GM12878 (cell line): ENCODE measurements around the gene PEX26. TPM values are rescaled to one million over a fixed set of nuclear protein-coding genes. Genes with fewer than 3 reads are reported as not detected.
"Not testable (repeated sequence)": the region's sequence is repeated elsewhere in the genome, so short reads cannot be mapped to it uniquely, and the experiment has no call there.

Experiments used
- ATAC-seq: fragments of 200-7000 bp; cut with Tn5 transposase; 3 replicates; pipeline ENCODE4 v1.9.1; 2020; ENCODE audit warnings: mild to moderate bottlenecking, moderate library complexity
- BruUV-seq: library from RNA; stranded (reverse); fragments of 400-500 nt; replicated peaks from 2 replicates; lab custom pipeline; 2021; lab: Mats Ljungman, UMichigan
- CTCF ChIA-PET: fragments of 300-600 bp; sonication (Branson Sonifier 250); formaldehyde crosslinking; extraction: SDS; loops from one replicate; lab custom pipeline; 2021; ENCODE audit warnings: inconsistent platforms; lab: Yijun Ruan, JAX
- POLR2A ChIA-PET: fragments of 350-600 bp; formaldehyde crosslinking; extraction: SDS; loops from one replicate; lab custom pipeline; 2021; ENCODE audit warnings: inconsistent platforms; lab: Charles Lee
- RAD21 ChIA-PET: fragments of 300-600 bp; sonication (Branson Sonifier 250); formaldehyde crosslinking; loops from one replicate; lab custom pipeline; 2023; ENCODE audit warnings: antibody characterized with exemption; ENCODE audit not compliant: unreplicated experiment; lab: Charles Lee
- SMC1A ChIA-PET: fragments of 300-600 bp; sonication (Branson Sonifier 250); formaldehyde crosslinking; loops from one replicate; lab custom pipeline; 2023; ENCODE audit not compliant: unreplicated experiment, uncharacterized antibody; lab: Charles Lee
- DNase-seq: peaks from one replicate; pipeline ENCODE4 v3.0.0-alpha.2; 2011; ENCODE audit warnings: low read depth, low spot score
- FAIRE-seq: peaks from 3 replicates; lab custom pipeline; 2011; peaks lifted over from hg19 to GRCh38; lab: Jason Lieb, UNC
- H2AFZ ChIP-seq: 2 replicates; pipeline ENCODE4 v1.6.0; 2011; ENCODE audit warnings: low read depth, low read length, control low read depth; ENCODE audit not compliant: control insufficient read depth
- H3K27ac ChIP-seq: 2 replicates; pipeline ENCODE4 v1.5.1; 2011; ENCODE audit warnings: control low read depth; ENCODE audit not compliant: control insufficient read depth, insufficient read depth
- H3K27me3 ChIP-seq, 2 experiments: replicated peaks in 1 of 2; 2 replicates each; pipeline versions ENCODE4 v1.6.0 to v1.6.1; 2011; ENCODE audit warnings: low read length in 1 of 2; ENCODE audit not compliant: control insufficient read depth in 2 of 2, insufficient read depth in 2 of 2
- H3K36me3 ChIP-seq, 2 experiments: 2 replicates each; pipeline ENCODE4 v1.5.1; 2011; ENCODE audit warnings: low read length in 1 of 2; ENCODE audit not compliant: control insufficient read depth in 2 of 2, insufficient read depth in 2 of 2
- H3K4me1 ChIP-seq: 2 replicates; pipeline ENCODE4 v1.6.1; 2011; ENCODE audit warnings: mild to moderate bottlenecking, low read length, moderate library complexity, mixed read lengths; ENCODE audit not compliant: control insufficient read depth, insufficient read depth
- H3K4me2 ChIP-seq: 2 replicates; pipeline ENCODE4 v1.6.0; 2011; ENCODE audit warnings: control low read depth; ENCODE audit not compliant: control insufficient read depth, insufficient read depth
- H3K4me3 ChIP-seq: fragments of 200-600 bp; sonication (generic); 2 replicates; pipeline ENCODE4 v1.5.1; 2016
- H3K79me2 ChIP-seq: 2 replicates; pipeline ENCODE4 v1.6.0; 2011; ENCODE audit warnings: low read length; ENCODE audit not compliant: control insufficient read depth, insufficient read depth
- H3K9ac ChIP-seq: 2 replicates; pipeline ENCODE4 v1.8.0; 2011; ENCODE audit warnings: low read length, control low read depth, mixed read lengths; ENCODE audit not compliant: control insufficient read depth, insufficient read depth
- H3K9me3 ChIP-seq: replicated peaks from 3 replicates; pipeline ENCODE4 v1.5.1; 2011; ENCODE audit warnings: mild to moderate bottlenecking, low read length; ENCODE audit not compliant: control insufficient read depth, insufficient read depth
- H4K20me1 ChIP-seq: 2 replicates; pipeline ENCODE4 v1.6.0; 2011; ENCODE audit not compliant: control insufficient read depth, insufficient read depth
- CHD4 ChIP-seq: fragments of 200-600 bp; sonication (generic); IDR thresholded peaks from 2 replicates; pipeline ENCODE4 v1.6.1; 2016; ENCODE audit warnings: mild to moderate bottlenecking
- TCF12 ChIP-seq: IDR thresholded peaks from 2 replicates; pipeline ENCODE4 v1.6.1; 2011; ENCODE audit warnings: low read depth, mild to moderate bottlenecking, low read length
- WGBS: methylation state at CpG from one replicate; pipeline ENCODE4 v1.1.6; 2016; ENCODE audit warnings: low lambda C conversion rate; ENCODE audit not compliant: insufficient replicate concordance, insufficient coverage; ENCODE audit errors: missing lambda C conversion rate; 5-methylcytosine and 5-hydroxymethylcytosine counted together
- in situ Hi-C: fragments of 300-500 bp; cut with MboI; formaldehyde crosslinking; loops from 9 replicates; pipeline ENCODE4 v1.14.3; 2018; ENCODE audit warnings: mixed read lengths
- intact Hi-C: fragments of 100-400 bp; cut with micrococcal nuclease; formaldehyde crosslinking; loops from one replicate; pipeline ENCODE4 v1.14.2; 2022; ENCODE audit not compliant: unreplicated experiment
- polyA plus RNA-seq, 11 experiments: library from polyadenylated mRNA; depleted of rRNA in 4 of 11; unstranded in 6 of 11; stranded (reverse) in 5 of 11; fragments of >200 nt; fragmentation: Nextera tagmentation in 4 of 11; fragmentation: Illumina TruSeq in 1 of 11; extraction: Ambion mirVana in 4 of 11; extraction: Trizol in 1 of 11; gene quantifications; 1 replicate in 1 of 11; 2 replicates in 10 of 11; pipeline versions ENCODE4 v1.2.1 to v1.2.3, GENCODE V29; 2011 to 2016; ENCODE audit warnings: inconsistent platforms in 2 of 11, missing spikeins in 2 of 11, low read depth in 1 of 11
- total RNA-seq, 4 experiments: library from RNA; depleted of rRNA in 3 of 4; stranded (reverse); fragments of >200 nt in 3 of 4; fragmentation: Illumina TruSeq in 1 of 4; extraction: Trizol in 1 of 4; gene quantifications; 2 replicates each; pipeline versions ENCODE4 v1.2.1 to v1.2.3, GENCODE V29; 2013 to 2021
- TF ChIP-seq, protein P1 (sequence below): fragments of 450-650 bp; IDR thresholded peaks from 2 replicates; pipeline ENCODE4 v1.6.1; 2017; ENCODE audit warnings: mild to moderate bottlenecking, moderate library complexity

Gene PEX26
- total and polyA plus RNA-seq, 10 of the 15 experiments (the other 5 are each of a cell fraction or from before 2014, with no cell fraction given) = 0.79 to 50.8 (median 22.4) TPM

GRCh38 chr22:18071307-18071967 lies 6.4 kb upstream of the PEX26 start:
- H3K27ac ChIP-seq = 0 out of 2 replicates have a peak overlapping the region, but pooled peaks have one; percentile 10
- CTCF ChIA-PET = interaction anchor here (0.6 to 7.4 kb wide), 14 partner anchors 9 to 314 kb away, joined by 3 to 80 read pairs (median 4); partner anchors contain the start of gene MICAL3
- in situ Hi-C loops, H3K9me3 ChIP-seq, H3K9ac ChIP-seq, ATAC-seq, DNase-seq, BruUV-seq, H3K27me3 ChIP-seq, intact Hi-C loops, H4K20me1 ChIP-seq, FAIRE-seq, H3K79me2 ChIP-seq, H3K4me3 ChIP-seq, H2AFZ ChIP-seq, H3K36me3 ChIP-seq: not testable (repeated sequence)
- POLR2A ChIA-PET = interaction anchor here (0.5 to 1.6 kb wide), 2 partner anchors 15 to 79 kb away, joined by 3 to 5 read pairs; partner anchors contain the start of gene USP18
- peak overlapping the region; percentile 38; the same call in 1 of the 2 replicates for H3K4me2 ChIP-seq
- SMC1A ChIA-PET = interaction anchor here (0.8 to 10.0 kb wide), 11 partner anchors 8 to 329 kb away, joined by 3 to 98 read pairs (median 8); partner anchors contain the start of gene MICAL3
- WGBS = 43% methylated on average over 7 of the region's 7 CpGs
- RAD21 ChIA-PET = interaction anchor here (0.8 to 2.1 kb wide), 7 partner anchors 10 to 241 kb away, joined by 3 to 13 read pairs (median 4); partner anchors contain the start of gene USP18
- peak; percentile 25; the same call in 1 of the 2 replicates for TF ChIP-seq TCF12
- peaks cover 20% of the 10 kb centered on the region for H3K4me1 ChIP-seq

- Histone ChIP-seq H2AFZ (no peak overlapping the region), H3K79me2 (peaks cover 6% of the 10 kb centered on the region), H3K4me2 (peak overlapping the region; percentile 38; the same call in 1 of the 2 replicates), H4K20me1 (no peaks in the 10 kb centered on the region), H3K4me3 (no peak overlapping the region), H3K9ac (no peak overlapping the region), H3K36me3 (no peaks in the 10 kb centered on the region), H3K4me1 (peaks cover 14% of the 10 kb centered on the region), H3K9me3 (no peaks in the 10 kb centered on the region), H3K27me3 (no peaks in the 10 kb centered on the region), H3K27ac (no peak overlapping the region)
- peak; percentile 28 for ATAC-seq
- DNase-seq = no peak
- SMC1A ChIA-PET = interaction anchor here (0.8 to 10.0 kb wide), 12 partner anchors 9 to 329 kb away, joined by 3 to 98 read pairs (median 6); partner anchors contain the start of gene MICAL3
- no peak for FAIRE-seq
- no peak for TF ChIP-seq CHD4
- TF ChIP-seq, protein P1, sequence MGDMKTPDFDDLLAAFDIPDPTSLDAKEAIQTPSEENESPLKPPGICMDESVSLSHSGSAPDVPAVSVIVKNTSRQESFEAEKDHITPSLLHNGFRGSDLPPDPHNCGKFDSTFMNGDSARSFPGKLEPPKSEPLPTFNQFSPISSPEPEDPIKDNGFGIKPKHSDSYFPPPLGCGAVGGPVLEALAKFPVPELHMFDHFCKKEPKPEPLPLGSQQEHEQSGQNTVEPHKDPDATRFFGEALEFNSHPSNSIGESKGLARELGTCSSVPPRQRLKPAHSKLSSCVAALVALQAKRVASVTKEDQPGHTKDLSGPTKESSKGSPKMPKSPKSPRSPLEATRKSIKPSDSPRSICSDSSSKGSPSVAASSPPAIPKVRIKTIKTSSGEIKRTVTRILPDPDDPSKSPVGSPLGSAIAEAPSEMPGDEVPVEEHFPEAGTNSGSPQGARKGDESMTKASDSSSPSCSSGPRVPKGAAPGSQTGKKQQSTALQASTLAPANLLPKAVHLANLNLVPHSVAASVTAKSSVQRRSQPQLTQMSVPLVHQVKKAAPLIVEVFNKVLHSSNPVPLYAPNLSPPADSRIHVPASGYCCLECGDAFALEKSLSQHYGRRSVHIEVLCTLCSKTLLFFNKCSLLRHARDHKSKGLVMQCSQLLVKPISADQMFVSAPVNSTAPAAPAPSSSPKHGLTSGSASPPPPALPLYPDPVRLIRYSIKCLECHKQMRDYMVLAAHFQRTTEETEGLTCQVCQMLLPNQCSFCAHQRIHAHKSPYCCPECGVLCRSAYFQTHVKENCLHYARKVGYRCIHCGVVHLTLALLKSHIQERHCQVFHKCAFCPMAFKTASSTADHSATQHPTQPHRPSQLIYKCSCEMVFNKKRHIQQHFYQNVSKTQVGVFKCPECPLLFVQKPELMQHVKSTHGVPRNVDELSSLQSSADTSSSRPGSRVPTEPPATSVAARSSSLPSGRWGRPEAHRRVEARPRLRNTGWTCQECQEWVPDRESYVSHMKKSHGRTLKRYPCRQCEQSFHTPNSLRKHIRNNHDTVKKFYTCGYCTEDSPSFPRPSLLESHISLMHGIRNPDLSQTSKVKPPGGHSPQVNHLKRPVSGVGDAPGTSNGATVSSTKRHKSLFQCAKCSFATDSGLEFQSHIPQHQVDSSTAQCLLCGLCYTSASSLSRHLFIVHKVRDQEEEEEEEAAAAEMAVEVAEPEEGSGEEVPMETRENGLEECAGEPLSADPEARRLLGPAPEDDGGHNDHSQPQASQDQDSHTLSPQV = no peak
- BruUV-seq = no TSS peak
- WGBS = 5% methylated on average over 1 of the region's 1 CpG
- intact Hi-C loops = no loop called here
- POLR2A ChIA-PET = interaction anchor here (0.5 to 1.6 kb wide), 2 partner anchors 16 to 78 kb away, joined by 3 to 5 read pairs; partner anchors contain the start of gene USP18
- CTCF ChIA-PET = interaction anchor here (0.6 to 7.4 kb wide), 14 partner anchors 10 to 315 kb away, joined by 3 to 80 read pairs (median 4); partner anchors contain the start of gene MICAL3
- in situ Hi-C loops = no loop called here
- RAD21 ChIA-PET = interaction anchor here (0.8 to 2.1 kb wide), 7 partner anchors 10 to 242 kb away, joined by 3 to 13 read pairs (median 4); partner anchors contain the start of gene USP18
These were observed 5.9 kb upstream of the PEX26 start for GRCh38 chr22:18071968-18072310.
